CD14-positive monocyte (primary cell): ENCODE results near the gene CERK. TPM values are rescaled to one million over a fixed set of nuclear protein-coding genes. Genes with fewer than 3 reads are reported as not detected.

Experiments
- DNase-seq, 3 donors: peaks; one replicate each; pipeline ENCODE4 v3.0.0-alpha.2; 2011 to 2022
- H2AFZ ChIP-seq: 2 replicates; pipeline ENCODE4 v1.6.0; 2012; ENCODE audit warnings: mild to moderate bottlenecking, low read depth, low read length, inconsistent platforms; ENCODE audit not compliant: insufficient read depth, poor library complexity, severe bottlenecking
- H3K27ac ChIP-seq, 2 donors: 1 replicate in 1 of 2; 2 replicates in 1 of 2; pipeline ENCODE4 v1.5.1; 2012 to 2013; ENCODE audit warnings: low read length in 2 of 2, control low read depth in 1 of 2, inconsistent platforms in 1 of 2, low read depth in 1 of 2, mild to moderate bottlenecking in 1 of 2
- H3K27me3 ChIP-seq, 2 donors: one replicate each; pipeline versions ENCODE4 v1.6.0 to v1.6.1; 2011 to 2013; ENCODE audit warnings: low read length in 2 of 2; ENCODE audit not compliant: control insufficient read depth in 2 of 2, insufficient read depth in 2 of 2
- H3K36me3 ChIP-seq, 2 donors: replicated peaks in 1 of 2; 1 replicate in 1 of 2; 2 replicates in 1 of 2; pipeline versions ENCODE4 v1.5.1 to v1.6.1; 2012 to 2013; ENCODE audit warnings: low read length in 2 of 2, control low read depth in 1 of 2, inconsistent platforms in 1 of 2, mild to moderate bottlenecking in 1 of 2; ENCODE audit not compliant: insufficient read depth in 2 of 2, control insufficient read depth in 1 of 2
- H3K4me1 ChIP-seq, 2 donors: 1 replicate in 1 of 2; 2 replicates in 1 of 2; pipeline versions ENCODE4 v1.5.1 to v1.6.1; 2012 to 2013; ENCODE audit warnings: low read length in 2 of 2, control low read depth in 1 of 2, inconsistent platforms in 1 of 2, mild to moderate bottlenecking in 1 of 2, moderate library complexity in 1 of 2; ENCODE audit not compliant: insufficient read depth in 2 of 2, control insufficient read depth in 1 of 2
- H3K4me2 ChIP-seq: replicated peaks from 2 replicates; pipeline ENCODE3; 2012; ENCODE audit warnings: low read length, moderate library complexity, mild to moderate bottlenecking; ENCODE audit not compliant: poor library complexity, severe bottlenecking; ENCODE audit errors: extremely low read depth
- H3K4me3 ChIP-seq, 3 experiments: fragments of 200-600 bp in 1 of 3; sonication (generic) in 1 of 3; replicated peaks in 1 of 3; 1 replicate in 2 of 3; 2 replicates in 1 of 3; pipeline ENCODE4 v1.5.1; 2011 to 2013; ENCODE audit warnings: low read length in 3 of 3, mild to moderate bottlenecking in 3 of 3, control low read depth in 2 of 3, low read depth in 2 of 3, inconsistent platforms in 1 of 3, moderate library complexity in 1 of 3
- H3K79me2 ChIP-seq: 2 replicates; pipeline ENCODE4 v1.6.0; 2012; ENCODE audit warnings: mild to moderate bottlenecking, control low read depth, inconsistent platforms, low read length, moderate library complexity; ENCODE audit not compliant: insufficient read depth
- H3K9ac ChIP-seq: 2 replicates; pipeline ENCODE4 v1.6.0; 2017; ENCODE audit warnings: low read length, mild to moderate bottlenecking; ENCODE audit not compliant: insufficient read depth, poor library complexity, severe bottlenecking
- H3K9me3 ChIP-seq, 2 donors: replicated peaks in 1 of 2; 1 replicate in 1 of 2; 2 replicates in 1 of 2; pipeline versions ENCODE4 v1.5.1 to v1.6.1; 2012 to 2013; ENCODE audit warnings: low read length in 2 of 2, control low read depth in 1 of 2; ENCODE audit not compliant: control insufficient read depth in 1 of 2, insufficient read depth in 1 of 2
- H4K20me1 ChIP-seq: 2 replicates; pipeline ENCODE4 v1.6.0; 2012; ENCODE audit warnings: mild to moderate bottlenecking, low read length, control low read depth, moderate library complexity; ENCODE audit not compliant: insufficient read depth
- H3K27ac Mint-ChIP-seq, 7 donors: one replicate each; pipeline ENCODE4 v1.8.0; 2020; ENCODE audit warnings: mild to moderate bottlenecking in 7 of 7, mixed read lengths in 7 of 7, moderate library complexity in 6 of 7, inconsistent platforms in 2 of 7
- H3K27me3 Mint-ChIP-seq, 3 donors: one replicate each; pipeline ENCODE4 v1.8.0; 2021 to 2022; ENCODE audit warnings: low read depth in 3 of 3, mild to moderate bottlenecking in 3 of 3, mixed read lengths in 3 of 3, moderate library complexity in 3 of 3, inconsistent platforms in 1 of 3
- H3K36me3 Mint-ChIP-seq, 2 donors: one replicate each; pipeline ENCODE4 v1.8.0; 2020; ENCODE audit warnings: mixed read lengths in 2 of 2, inconsistent platforms in 1 of 2, mild to moderate bottlenecking in 1 of 2
- H3K4me1 Mint-ChIP-seq: one replicate; pipeline ENCODE4 v1.8.0; 2020; ENCODE audit warnings: mild to moderate bottlenecking, mixed read lengths
- H3K4me3 Mint-ChIP-seq, 2 donors: one replicate each; pipeline ENCODE4 v1.8.0; 2020; ENCODE audit warnings: mild to moderate bottlenecking in 2 of 2, mixed read lengths in 2 of 2, moderate library complexity in 1 of 2
- H3K9me3 Mint-ChIP-seq, 7 donors: one replicate each; pipeline ENCODE4 v1.8.0; 2020 to 2022; ENCODE audit warnings: mixed read lengths in 7 of 7, mild to moderate bottlenecking in 6 of 7, moderate library complexity in 6 of 7, inconsistent platforms in 2 of 7
- WGBS: methylation state at CpG from one replicate; pipeline ENCODE4 v1.1.5; 2013; ENCODE audit warnings: missing lambda C conversion rate; ENCODE audit not compliant: insufficient coverage; 5-methylcytosine and 5-hydroxymethylcytosine counted together
- intact Hi-C, 2 donors: fragments of 100-400 bp; cut with micrococcal nuclease; formaldehyde crosslinking; loops; one replicate each; pipeline versions ENCODE4 v1.15.0 to v1.15.1; 2023
- polyA plus RNA-seq, 3 donors: library from polyadenylated mRNA; depleted of rRNA in 1 of 3; unstranded in 2 of 3; stranded (reverse) in 1 of 3; fragments of 300-500 nt in 2 of 3; fragments of >200 nt in 1 of 3; fragmentation: Illumina TruSeq in 2 of 3; gene quantifications; 1 replicate in 2 of 3; 2 replicates in 1 of 3; pipeline ENCODE4 v1.2.3, GENCODE V29; 2012 to 2021
- TF ChIP-seq, protein P1 (sequence below): fragments of 200-600 bp; IDR thresholded peaks from one replicate; pipeline ENCODE4 v1.8.0; 2022; ENCODE audit warnings: antibody characterized with exemption, mild to moderate bottlenecking

The CERK gene
- polyA plus RNA-seq, 3 donors = 22.4 to 40.2 (median 24.5) TPM

GRCh38 chr22:46693634-46694415 lies 44.2 kb downstream of the CERK start:
- no peak overlapping the region for H3K4me3 Mint-ChIP-seq
- 93% methylated on average over 14 of the region's 17 CpGs for WGBS
- H3K27me3 Mint-ChIP-seq = no peaks in the 10 kb centered on the region
- peaks cover 87 to 96% of the 10 kb centered on the region in 2 donors for H3K36me3 Mint-ChIP-seq
- DNase-seq = no peak
- Histone ChIP-seq H3K27ac (peak overlapping the region in 1 of 2 donors; percentile 1), H3K36me3 (peaks cover 87 to 98% of the 10 kb centered on the region in 2 donors), H3K27me3 (no peaks in the 10 kb centered on the region), H2AFZ (no peak overlapping the region), H3K4me1 (no peaks in the 10 kb centered on the region), H3K4me2 (no peak overlapping the region), H3K9me3 (no peaks in the 10 kb centered on the region), H3K4me3 (no peak overlapping the region), H4K20me1 (peaks cover 33% of the 10 kb centered on the region), H3K9ac (no peak overlapping the region), H3K79me2 (no peaks in the 10 kb centered on the region)
- intact Hi-C loops = no loop called here
- peaks cover 0 to 1% (median 0%) of the 10 kb centered on the region in 7 donors for H3K9me3 Mint-ChIP-seq
- TF ChIP-seq, protein P1, sequence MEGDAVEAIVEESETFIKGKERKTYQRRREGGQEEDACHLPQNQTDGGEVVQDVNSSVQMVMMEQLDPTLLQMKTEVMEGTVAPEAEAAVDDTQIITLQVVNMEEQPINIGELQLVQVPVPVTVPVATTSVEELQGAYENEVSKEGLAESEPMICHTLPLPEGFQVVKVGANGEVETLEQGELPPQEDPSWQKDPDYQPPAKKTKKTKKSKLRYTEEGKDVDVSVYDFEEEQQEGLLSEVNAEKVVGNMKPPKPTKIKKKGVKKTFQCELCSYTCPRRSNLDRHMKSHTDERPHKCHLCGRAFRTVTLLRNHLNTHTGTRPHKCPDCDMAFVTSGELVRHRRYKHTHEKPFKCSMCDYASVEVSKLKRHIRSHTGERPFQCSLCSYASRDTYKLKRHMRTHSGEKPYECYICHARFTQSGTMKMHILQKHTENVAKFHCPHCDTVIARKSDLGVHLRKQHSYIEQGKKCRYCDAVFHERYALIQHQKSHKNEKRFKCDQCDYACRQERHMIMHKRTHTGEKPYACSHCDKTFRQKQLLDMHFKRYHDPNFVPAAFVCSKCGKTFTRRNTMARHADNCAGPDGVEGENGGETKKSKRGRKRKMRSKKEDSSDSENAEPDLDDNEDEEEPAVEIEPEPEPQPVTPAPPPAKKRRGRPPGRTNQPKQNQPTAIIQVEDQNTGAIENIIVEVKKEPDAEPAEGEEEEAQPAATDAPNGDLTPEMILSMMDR = no peak
- no peaks in the 10 kb centered on the region for H3K4me1 Mint-ChIP-seq
- peak overlapping the region in 3 of 7 donors; percentile 10 to 84 (median 21) for H3K27ac Mint-ChIP-seq

- Histone ChIP-seq H3K36me3 (peaks cover 80 to 92% of the 10 kb centered on the region in 2 donors), H3K27ac (no peak overlapping the region), H3K9ac (no peak overlapping the region), H3K4me1 (peaks cover 3 to 8% of the 10 kb centered on the region in 2 donors), H3K4me2 (no peak overlapping the region), H2AFZ (no peak overlapping the region), H4K20me1 (peaks cover 48% of the 10 kb centered on the region), H3K27me3 (no peaks in the 10 kb centered on the region), H3K9me3 (no peaks in the 10 kb centered on the region), H3K79me2 (no peaks in the 10 kb centered on the region), H3K4me3 (no peak overlapping the region)
- WGBS = 83% methylated on average over 10 of the region's 17 CpGs
- Mint-ChIP-seq H3K27me3 (no peaks in the 10 kb centered on the region), H3K36me3 (peaks cover 82 to 90% of the 10 kb centered on the region in 2 donors), H3K9me3 (peaks cover 0 to 1% (median 0%) of the 10 kb centered on the region in 7 donors), H3K4me1 (peaks cover 5% of the 10 kb centered on the region), H3K27ac (no peak overlapping the region), H3K4me3 (no peak overlapping the region)
- intact Hi-C loops = no loop called here
- TF ChIP-seq, protein P1 = no peak
- DNase-seq = no peak
Observed at GRCh38 chr22:46691571-46691970, 46.5 kb downstream of the CERK start.
